CD4-positive, alpha-beta T cell (primary cell): ENCODE measurements around the gene FKBP2. TPM values are rescaled to one million over a fixed set of nuclear protein-coding genes. Genes with fewer than 3 reads are reported as not detected.

Experiments
- ATAC-seq: fragments of 200-7000 bp; cut with Tn5 transposase; one replicate; pipeline ENCODE4 v1.10.0; 2022; ENCODE audit warnings: mild to moderate bottlenecking; ENCODE audit not compliant: poor library complexity
- CTCF ChIA-PET: fragments of 350-600 bp; sonication (Branson Sonifier 250); formaldehyde crosslinking; loops from one replicate; lab custom pipeline; 2021; ENCODE audit warnings: antibody characterized with exemption, inconsistent platforms; lab: Charles Lee
- POLR2A ChIA-PET: fragments of 350-600 bp; sonication (Branson Sonifier 250); formaldehyde crosslinking; loops from one replicate; lab custom pipeline; 2021; ENCODE audit warnings: antibody characterized with exemption, inconsistent platforms; lab: Charles Lee
- DNase-seq, 14 experiments: peaks; one replicate each; pipeline ENCODE4 v3.0.0-alpha.2; 2013 to 2020; ENCODE audit warnings: mixed read lengths in 2 of 14
- H3K27ac ChIP-seq, 2 donors: one replicate each; pipeline versions ENCODE4 v1.5.1 to v1.7.0; 2013; ENCODE audit warnings: low read length in 2 of 2, low read depth in 1 of 2, mild to moderate bottlenecking in 1 of 2
- H3K27me3 ChIP-seq, 2 experiments: 1 replicate in 1 of 2; 2 replicates in 1 of 2; pipeline versions ENCODE4 v1.6.1 to v1.7.0; 2013; ENCODE audit warnings: low read length in 2 of 2, control low read depth in 1 of 2, mild to moderate bottlenecking in 1 of 2, moderate library complexity in 1 of 2; ENCODE audit not compliant: insufficient read depth in 2 of 2, control insufficient read depth in 1 of 2
- H3K36me3 ChIP-seq: one replicate; pipeline ENCODE4 v1.6.1; 2013; ENCODE audit warnings: low read length, control low read depth; ENCODE audit not compliant: insufficient read depth
- H3K4me1 ChIP-seq: one replicate; pipeline ENCODE4 v1.6.1; 2013; ENCODE audit warnings: low read length, control low read depth; ENCODE audit not compliant: insufficient read depth
- H3K4me3 ChIP-seq: one replicate; pipeline ENCODE4 v1.5.1; 2013; ENCODE audit warnings: mild to moderate bottlenecking, low read length, moderate library complexity
- H3K9me3 ChIP-seq, 2 experiments: 1 replicate in 1 of 2; 2 replicates in 1 of 2; pipeline versions ENCODE4 v1.6.1 to v1.7.0; 2013; ENCODE audit warnings: low read length in 2 of 2, mild to moderate bottlenecking in 2 of 2, control low read depth in 1 of 2, moderate library complexity in 1 of 2; ENCODE audit not compliant: control insufficient read depth in 1 of 2, insufficient read depth in 1 of 2
- H3K27ac Mint-ChIP-seq: one replicate; pipeline ENCODE4 v1.8.0; 2020; ENCODE audit warnings: mixed read lengths
- H3K27me3 Mint-ChIP-seq: one replicate; pipeline ENCODE4 v1.8.0; 2021; ENCODE audit warnings: mixed read lengths
- H3K36me3 Mint-ChIP-seq: one replicate; pipeline ENCODE4 v1.8.0; 2021; ENCODE audit warnings: low read depth, mixed read lengths
- H3K4me1 Mint-ChIP-seq: one replicate; pipeline ENCODE4 v1.8.0; 2021; ENCODE audit warnings: low read depth, mixed read lengths
- H3K4me3 Mint-ChIP-seq: one replicate; pipeline ENCODE4 v1.8.0; 2020; ENCODE audit warnings: mild to moderate bottlenecking, mixed read lengths
- H3K9me3 Mint-ChIP-seq: one replicate; pipeline ENCODE4 v1.8.0; 2020; ENCODE audit warnings: mixed read lengths
- CTCF ChIP-seq: fragments of 200-600 bp; IDR thresholded peaks from one replicate; pipeline ENCODE4 v1.8.0; 2022; ENCODE audit warnings: antibody characterized with exemption, mild to moderate bottlenecking
- intact Hi-C, 2 experiments: fragments of 100-400 bp; cut with DNase I in 1 of 2; cut with micrococcal nuclease in 1 of 2; formaldehyde crosslinking; loops; one replicate each; pipeline versions ENCODE4 v1.15.1 to v1.9.0; 2023 to 2025; cut with DNase I, micrococcal nuclease
- total RNA-seq, 174 experiments: library from RNA in 2 of 174; stranded (reverse) in 2 of 174; gene quantifications; one replicate each; pipeline ENCODE4 v1.2.3 and lab custom pipeline; 2021 to 2026

Gene FKBP2
- total RNA-seq, 2 experiments from 2014 or later, result 11.2 to 14.6 TPM

- intact Hi-C loops, result loop anchor here in 1 of 2 experiments (1.0 kb wide), 1 partner anchor 17 kb away; no protein-coding TSS in a partner anchor
Observed at GRCh38 chr11:64286801-64287159, 45.9 kb downstream of the FKBP2 start.

GRCh38 chr11:64287676-64288352, 46.9 kb downstream of the FKBP2 start:
- H3K4me3 Mint-ChIP-seq, result peak overlapping the region; percentile 62
- CTCF ChIA-PET, result no interaction called here
- intact Hi-C loops, result no loop called here

More at GRCh38 chr11:64286801-64287159, 45.9 kb downstream of the FKBP2 start:
- POLR2A ChIA-PET, result interaction anchor here (3.8 kb wide), 1 partner anchor 18 kb away, joined by 18 read pairs; the partner anchor contains the start of gene ESRRA
- peaks cover 13% of the 10 kb centered on the region for H3K36me3 ChIP-seq
- H3K4me3 ChIP-seq, result no peak overlapping the region
- H3K9me3 ChIP-seq, result peaks cover 0 to 6% of the 10 kb centered on the region in 2 experiments
- H3K9me3 Mint-ChIP-seq, result no peaks in the 10 kb centered on the region
- peak overlapping the region; percentile 88 for H3K27ac Mint-ChIP-seq
- peaks cover 20% of the 10 kb centered on the region for H3K4me1 Mint-ChIP-seq
- CTCF ChIA-PET, result interaction anchor here (0.6 to 3.9 kb wide), 3 partner anchors 14 to 1519 kb away, joined by 3 to 21 read pairs (median 10); partner anchors contain the start of gene CATSPERZ
- H3K27ac ChIP-seq, result no peak overlapping the region
- H3K27me3 ChIP-seq, result peaks cover 13 to 14% of the 10 kb centered on the region in 2 experiments
- H3K4me1 ChIP-seq, result peaks cover 40% of the 10 kb centered on the region
- peaks cover 8% of the 10 kb centered on the region for H3K27me3 Mint-ChIP-seq
- ATAC-seq (no peak), DNase-seq (peak in 1 of 14 experiments; percentile 42)
- TF ChIP-seq CTCF, result no peak
- H3K36me3 Mint-ChIP-seq, result peaks cover 5% of the 10 kb centered on the region
- H3K4me3 Mint-ChIP-seq, result peak overlapping the region; percentile 90

GRCh38 chr11:64288353-64288750, 47.5 kb downstream of the FKBP2 start:
- peaks cover 5% of the 10 kb centered on the region for H3K36me3 Mint-ChIP-seq
- peaks cover 6% of the 10 kb centered on the region for H3K36me3 ChIP-seq
- ChIA-PET CTCF (no interaction called here), POLR2A (no interaction called here)
- peak overlapping the region; percentile 7 for H3K4me3 Mint-ChIP-seq
- no peak overlapping the region for H3K4me3 ChIP-seq
- H3K9me3 ChIP-seq, result peaks cover 0 to 10% of the 10 kb centered on the region in 2 experiments
- peaks cover 14% of the 10 kb centered on the region for H3K4me1 Mint-ChIP-seq
- H3K9me3 Mint-ChIP-seq, result no peaks in the 10 kb centered on the region
- H3K27ac Mint-ChIP-seq, result no peak overlapping the region
- DNase-seq, result no peak
- H3K27ac ChIP-seq, result no peak overlapping the region
- peaks cover 41% of the 10 kb centered on the region for H3K4me1 ChIP-seq
- no peak for TF ChIP-seq CTCF
- peaks cover 18% of the 10 kb centered on the region for H3K27me3 Mint-ChIP-seq
- peaks cover 25 to 27% of the 10 kb centered on the region in 2 experiments for H3K27me3 ChIP-seq
- intact Hi-C loops, result no loop called here
- no peak for ATAC-seq

More at GRCh38 chr11:64287676-64288352, 46.9 kb downstream of the FKBP2 start:
- Mint-ChIP-seq H3K27ac (no peak overlapping the region), H3K36me3 (peaks cover 5% of the 10 kb centered on the region), H3K9me3 (no peaks in the 10 kb centered on the region), H3K4me1 (peaks cover 19% of the 10 kb centered on the region), H3K27me3 (peaks cover 13% of the 10 kb centered on the region)
- peaks cover 46% of the 10 kb centered on the region for H3K4me1 ChIP-seq
- no peak overlapping the region for H3K27ac ChIP-seq
- H3K27me3 ChIP-seq, result peaks cover 19 to 22% of the 10 kb centered on the region in 2 experiments
- POLR2A ChIA-PET, result interaction anchor here (3.8 kb wide), 1 partner anchor 17 kb away, joined by 18 read pairs; the partner anchor contains the start of gene ESRRA
- peaks cover 6% of the 10 kb centered on the region for H3K36me3 ChIP-seq
- H3K9me3 ChIP-seq, result peaks cover 0 to 7% of the 10 kb centered on the region in 2 experiments
- no peak overlapping the region for H3K4me3 ChIP-seq
- ATAC-seq (no peak), DNase-seq (no peak)
- no peak for TF ChIP-seq CTCF
